Caco-2 (cell line): Measurements from ENCODE around the gene HPGDS. TPM values are rescaled to one million over a fixed set of nuclear protein-coding genes. Genes with fewer than 3 reads are reported as not detected.

Experiments
- BruUV-seq: library from RNA; stranded (reverse); fragments of 400-500 nt; replicated peaks from 2 replicates; lab custom pipeline; 2021; lab: Mats Ljungman, UMichigan
- CTCF ChIA-PET: fragments of 300-600 bp; sonication (Branson Sonifier 250); formaldehyde crosslinking; loops from one replicate; lab custom pipeline; 2022; ENCODE audit warnings: antibody characterized with exemption; lab: Charles Lee
- POLR2A ChIA-PET: fragments of 300-600 bp; sonication (Branson Sonifier 250); formaldehyde crosslinking; loops from one replicate; lab custom pipeline; 2022; ENCODE audit warnings: antibody characterized with exemption; lab: Charles Lee
- DNase-seq, 2 experiments: peaks; one replicate each; pipeline versions ENCODE4 v3.0.0 to v3.0.0-alpha.2; 2020 to 2022
- H3K27me3 ChIP-seq: replicated peaks from 2 replicates; pipeline ENCODE4 v1.6.0; 2011; ENCODE audit warnings: low read length; ENCODE audit not compliant: control insufficient read depth, insufficient read depth
- H3K36me3 ChIP-seq: 2 replicates; pipeline ENCODE4 v1.5.1; 2011; ENCODE audit warnings: low read length; ENCODE audit not compliant: control insufficient read depth, insufficient read depth
- H3K4me1 ChIP-seq: fragments of 250-450 bp; sonication (Bioruptor Pico); 2 replicates; pipeline ENCODE4 v1.5.1; 2020; ENCODE audit warnings: mild to moderate bottlenecking
- H3K4me3 ChIP-seq: 2 replicates; pipeline ENCODE4 v1.5.1; 2011; ENCODE audit warnings: low read depth, mild to moderate bottlenecking, control low read depth, low read length
- H3K9me3 ChIP-seq: fragments of 250-450 bp; sonication (Bioruptor Pico); 2 replicates; pipeline ENCODE4 v1.5.1; 2020; ENCODE audit warnings: mild to moderate bottlenecking, moderate library complexity
- H3K27ac Mint-ChIP-seq: one replicate; pipeline ENCODE4 v1.8.0; 2022; ENCODE audit warnings: mixed read lengths; ENCODE audit not compliant: unreplicated experiment
- H3K27me3 Mint-ChIP-seq: one replicate; pipeline ENCODE4 v1.8.0; 2022; ENCODE audit warnings: mixed read lengths; ENCODE audit not compliant: insufficient read depth, unreplicated experiment
- H3K36me3 Mint-ChIP-seq: one replicate; pipeline ENCODE4 v1.8.0; 2022; ENCODE audit warnings: mild to moderate bottlenecking, mixed read lengths; ENCODE audit not compliant: insufficient read depth, unreplicated experiment
- H3K4me1 Mint-ChIP-seq: one replicate; pipeline ENCODE4 v1.8.0; 2022; ENCODE audit warnings: low read depth, mixed read lengths; ENCODE audit not compliant: unreplicated experiment
- H3K4me3 Mint-ChIP-seq: one replicate; pipeline ENCODE4 v1.8.0; 2022; ENCODE audit warnings: mild to moderate bottlenecking, moderate library complexity, mixed read lengths; ENCODE audit not compliant: unreplicated experiment
- H3K9me3 Mint-ChIP-seq: one replicate; pipeline ENCODE4 v1.8.0; 2022; ENCODE audit warnings: mixed read lengths; ENCODE audit not compliant: unreplicated experiment
- CTCF ChIP-seq, 2 experiments: fragments of 200-600 bp in 1 of 2; IDR thresholded peaks; 1 replicate in 1 of 2; 2 replicates in 1 of 2; pipeline versions ENCODE4 v1.5.1 to v1.8.0; 2011 to 2022; ENCODE audit warnings: antibody characterized with exemption in 1 of 2, control low read depth in 1 of 2, inconsistent platforms in 1 of 2, low read depth in 1 of 2, low read length in 1 of 2, mild to moderate bottlenecking in 1 of 2, moderate library complexity in 1 of 2; ENCODE audit not compliant: insufficient read depth in 1 of 2, severe bottlenecking in 1 of 2, unreplicated experiment in 1 of 2
- intact Hi-C: fragments of 100-400 bp; cut with micrococcal nuclease; formaldehyde crosslinking; loops from one replicate; pipeline ENCODE4 v1.10.0; 2022; ENCODE audit not compliant: unreplicated experiment
- total RNA-seq: library from RNA; stranded (reverse); gene quantifications from 2 replicates; pipeline ENCODE4 v1.2.3, GENCODE V29; 2022

Gene HPGDS
- total RNA-seq, 1 experiment from 2014 or later, result not detected

DNA sequence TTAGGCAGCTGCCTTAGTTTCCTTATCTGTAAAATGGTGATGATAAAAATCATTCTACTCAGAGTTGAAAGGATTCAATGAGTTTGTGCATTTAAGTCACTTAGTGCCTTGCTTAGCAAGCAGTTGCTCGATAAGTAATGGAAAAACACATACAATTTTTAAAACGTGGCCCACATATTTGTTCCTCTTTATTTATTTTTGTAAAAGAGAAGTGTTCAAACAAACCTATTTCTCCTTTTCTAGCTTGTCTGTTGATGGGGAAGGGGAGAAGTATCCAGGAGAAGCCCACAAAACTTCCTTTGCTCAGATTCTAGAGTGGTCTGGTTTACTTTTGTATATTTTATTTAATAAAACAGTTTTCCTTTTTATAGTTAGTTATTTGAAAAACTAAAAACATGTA is 3.3 kb upstream of the HPGDS start:
- POLR2A ChIA-PET, result no interaction called here
- Histone ChIP-seq H3K36me3 (no peaks in the 10 kb centered on the region), H3K4me1 (peaks cover 46% of the 10 kb centered on the region), H3K4me3 (no peak overlapping the region), H3K9me3 (no peaks in the 10 kb centered on the region), H3K27me3 (no peaks in the 10 kb centered on the region)
- intact Hi-C loops, result no loop called here
- no peaks in the 10 kb centered on the region for H3K27me3 Mint-ChIP-seq
- peaks cover 16% of the 10 kb centered on the region for H3K4me1 Mint-ChIP-seq
- H3K36me3 Mint-ChIP-seq, result no peaks in the 10 kb centered on the region
- CTCF ChIA-PET, result no interaction called here
- H3K9me3 Mint-ChIP-seq, result no peaks in the 10 kb centered on the region
- H3K4me3 Mint-ChIP-seq, result no peak overlapping the region
- no peak for DNase-seq
- no peak overlapping the region for H3K27ac Mint-ChIP-seq
- BruUV-seq, result no TSS peak
- TF ChIP-seq CTCF (IDR thresholded peaks at IDR 0.05; ENCODE audit: insufficient read depth in 1 of 2, low read depth in 1 of 2, low read length in 1 of 2, severe bottlenecking in 1 of 2, unreplicated experiment in 1 of 2), result no peak

DNA sequence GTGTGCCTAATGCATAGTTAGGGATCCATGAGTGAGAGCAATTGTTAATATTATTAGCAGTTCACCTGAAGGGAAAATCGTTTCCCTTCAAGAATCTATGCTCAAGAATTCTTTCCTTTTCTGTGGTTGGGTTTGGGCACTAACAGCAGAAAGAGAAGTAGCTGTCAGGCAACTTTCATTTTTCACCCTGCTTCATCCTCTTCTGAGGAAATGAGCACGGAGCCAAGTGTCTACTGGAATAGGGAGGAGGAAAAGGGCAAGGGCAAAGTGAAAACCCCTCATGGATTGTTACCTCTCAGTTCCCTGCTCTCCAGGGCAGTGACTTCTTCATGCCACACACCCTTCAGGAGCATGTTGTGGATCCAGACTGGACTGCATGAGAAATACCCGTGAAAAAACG is 2.6 kb upstream of the HPGDS start:
- intact Hi-C loops, result no loop called here
- DNase-seq, result no peak
- peaks cover 16% of the 10 kb centered on the region for H3K4me1 Mint-ChIP-seq
- no peaks in the 10 kb centered on the region for H3K9me3 Mint-ChIP-seq
- H3K27me3 ChIP-seq, result no peaks in the 10 kb centered on the region
- H3K4me1 ChIP-seq, result peaks cover 46% of the 10 kb centered on the region
- no TSS peak for BruUV-seq
- no peaks in the 10 kb centered on the region for H3K36me3 Mint-ChIP-seq
- no peaks in the 10 kb centered on the region for H3K9me3 ChIP-seq
- H3K27ac Mint-ChIP-seq, result no peak overlapping the region
- no peaks in the 10 kb centered on the region for H3K27me3 Mint-ChIP-seq
- TF ChIP-seq CTCF (IDR thresholded peaks at IDR 0.05; ENCODE audit: insufficient read depth in 1 of 2, low read depth in 1 of 2, low read length in 1 of 2, severe bottlenecking in 1 of 2, unreplicated experiment in 1 of 2), result no peak
- H3K4me3 Mint-ChIP-seq, result no peak overlapping the region
- ChIA-PET POLR2A (no interaction called here), CTCF (no interaction called here)
- H3K36me3 ChIP-seq, result no peaks in the 10 kb centered on the region
- H3K4me3 ChIP-seq, result no peak overlapping the region

- CTCF ChIA-PET, result interaction anchor here (1.2 kb wide), 1 partner anchor 14 kb away, joined by 3 read pairs; no protein-coding TSS in a partner anchor
- H3K4me3 ChIP-seq, result no peak overlapping the region
- H3K4me1 ChIP-seq, result peaks cover 46% of the 10 kb centered on the region
- no peak for DNase-seq
- no TSS peak for BruUV-seq
- POLR2A ChIA-PET, result no interaction called here
- Mint-ChIP-seq H3K4me1 (peaks cover 16% of the 10 kb centered on the region), H3K9me3 (no peaks in the 10 kb centered on the region), H3K27ac (peak overlapping the region; percentile 56), H3K4me3 (no peak overlapping the region), H3K27me3 (no peaks in the 10 kb centered on the region), H3K36me3 (no peaks in the 10 kb centered on the region)
- no peaks in the 10 kb centered on the region for H3K27me3 ChIP-seq
- H3K9me3 ChIP-seq, result no peaks in the 10 kb centered on the region
- no peak for TF ChIP-seq CTCF (IDR thresholded peaks at IDR 0.05; ENCODE audit: insufficient read depth in 1 of 2, low read depth in 1 of 2, low read length in 1 of 2, severe bottlenecking in 1 of 2, unreplicated experiment in 1 of 2)
- no peaks in the 10 kb centered on the region for H3K36me3 ChIP-seq
- intact Hi-C loops, result no loop called here
These were observed 1.8 kb upstream of the HPGDS start for GRCh38 chr4:94344457-94344856.
